ENCODE data around the gene MRPL49. TPM values are rescaled to one million over a fixed set of nuclear protein-coding genes. Genes with fewer than 3 reads are reported as not detected.

Gene MRPL49
- polyA plus RNA-seq, 1 donor from 2014 or later, result 80.5 TPM

DNA sequence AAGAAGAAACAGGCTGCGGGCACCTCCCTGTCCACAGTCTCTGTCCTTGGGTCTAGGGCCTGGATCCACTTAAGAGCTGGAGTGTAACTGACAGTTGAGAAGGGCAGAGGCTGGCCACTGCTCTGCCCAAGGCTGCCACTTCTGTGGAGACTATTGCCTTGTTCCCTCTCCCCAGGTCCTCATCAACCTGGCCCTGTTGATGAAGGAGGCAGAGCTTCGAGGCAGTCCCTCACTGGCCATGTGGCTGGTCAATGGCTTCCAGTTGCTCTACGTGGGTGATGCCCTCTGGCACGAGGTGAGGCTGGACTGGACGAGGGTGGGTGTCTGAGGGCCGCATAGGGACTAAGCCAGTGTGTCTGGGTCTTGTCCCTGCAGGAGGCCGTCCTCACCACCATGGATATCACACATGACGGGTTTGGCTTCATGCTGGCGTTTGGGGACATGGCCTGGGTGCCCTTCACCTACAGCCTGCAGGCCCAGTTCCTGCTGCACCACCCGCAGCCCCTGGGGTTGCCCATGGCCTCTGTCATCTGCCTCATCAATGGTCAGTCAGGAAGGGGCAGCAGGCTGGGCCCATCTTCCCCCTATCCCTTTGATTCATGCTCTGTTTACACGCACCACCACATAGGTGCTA, 7.5 kb upstream of the MRPL49 start:
- Histone ChIP-seq H3K9me2 (ENCODE audit: insufficient read depth, low read length) (no peaks in the 10 kb centered on the region), H3K9ac (ENCODE audit: low read length) (no peak overlapping the region), H3K27ac (ENCODE audit: low read length) (no peak overlapping the region), H2AFZ (ENCODE audit: low read depth, low read length) (no peak overlapping the region), H3K79me2 (replicated peaks; ENCODE audit: insufficient read depth, low read length) (peaks cover 23% of the 10 kb centered on the region), H3K9me3 (ENCODE audit: low read length) (no peaks in the 10 kb centered on the region), H3F3A (ENCODE audit: insufficient read depth, low read length, poor library complexity, severe bottlenecking) (no peaks in the 10 kb centered on the region), H3K27me3 (ENCODE audit: insufficient read depth, low read depth, low read length) (no peaks in the 10 kb centered on the region), H3K36me3 (ENCODE audit: insufficient read depth, low read length) (no peaks in the 10 kb centered on the region), H4K20me1 (ENCODE audit: insufficient read depth) (no peaks in the 10 kb centered on the region), H3K4me2 (ENCODE audit: low read length) (no peak overlapping the region), H3K4me3 (ENCODE audit: low read length) (no peak overlapping the region)
- TF ChIP-seq TAF1 (IDR thresholded peaks at IDR 0.05; ENCODE audit: low read depth) (no peak), POLR2AphosphoS5 (IDR thresholded peaks at IDR 0.05) (no peak), EZH2 (IDR thresholded peaks at IDR 0.05; ENCODE audit: borderline replicate concordance, insufficient read depth, low read length, poor library complexity, severe bottlenecking) (no peak), RAD21 (conservative IDR thresholded peaks at IDR 0.05) (no peak)
- TF ChIP-seq, protein P1, sequence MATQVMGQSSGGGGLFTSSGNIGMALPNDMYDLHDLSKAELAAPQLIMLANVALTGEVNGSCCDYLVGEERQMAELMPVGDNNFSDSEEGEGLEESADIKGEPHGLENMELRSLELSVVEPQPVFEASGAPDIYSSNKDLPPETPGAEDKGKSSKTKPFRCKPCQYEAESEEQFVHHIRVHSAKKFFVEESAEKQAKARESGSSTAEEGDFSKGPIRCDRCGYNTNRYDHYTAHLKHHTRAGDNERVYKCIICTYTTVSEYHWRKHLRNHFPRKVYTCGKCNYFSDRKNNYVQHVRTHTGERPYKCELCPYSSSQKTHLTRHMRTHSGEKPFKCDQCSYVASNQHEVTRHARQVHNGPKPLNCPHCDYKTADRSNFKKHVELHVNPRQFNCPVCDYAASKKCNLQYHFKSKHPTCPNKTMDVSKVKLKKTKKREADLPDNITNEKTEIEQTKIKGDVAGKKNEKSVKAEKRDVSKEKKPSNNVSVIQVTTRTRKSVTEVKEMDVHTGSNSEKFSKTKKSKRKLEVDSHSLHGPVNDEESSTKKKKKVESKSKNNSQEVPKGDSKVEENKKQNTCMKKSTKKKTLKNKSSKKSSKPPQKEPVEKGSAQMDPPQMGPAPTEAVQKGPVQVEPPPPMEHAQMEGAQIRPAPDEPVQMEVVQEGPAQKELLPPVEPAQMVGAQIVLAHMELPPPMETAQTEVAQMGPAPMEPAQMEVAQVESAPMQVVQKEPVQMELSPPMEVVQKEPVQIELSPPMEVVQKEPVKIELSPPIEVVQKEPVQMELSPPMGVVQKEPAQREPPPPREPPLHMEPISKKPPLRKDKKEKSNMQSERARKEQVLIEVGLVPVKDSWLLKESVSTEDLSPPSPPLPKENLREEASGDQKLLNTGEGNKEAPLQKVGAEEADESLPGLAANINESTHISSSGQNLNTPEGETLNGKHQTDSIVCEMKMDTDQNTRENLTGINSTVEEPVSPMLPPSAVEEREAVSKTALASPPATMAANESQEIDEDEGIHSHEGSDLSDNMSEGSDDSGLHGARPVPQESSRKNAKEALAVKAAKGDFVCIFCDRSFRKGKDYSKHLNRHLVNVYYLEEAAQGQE (IDR thresholded peaks at IDR 0.05; ENCODE audit: borderline replicate concordance), result no peak
- TF ChIP-seq, protein P2, sequence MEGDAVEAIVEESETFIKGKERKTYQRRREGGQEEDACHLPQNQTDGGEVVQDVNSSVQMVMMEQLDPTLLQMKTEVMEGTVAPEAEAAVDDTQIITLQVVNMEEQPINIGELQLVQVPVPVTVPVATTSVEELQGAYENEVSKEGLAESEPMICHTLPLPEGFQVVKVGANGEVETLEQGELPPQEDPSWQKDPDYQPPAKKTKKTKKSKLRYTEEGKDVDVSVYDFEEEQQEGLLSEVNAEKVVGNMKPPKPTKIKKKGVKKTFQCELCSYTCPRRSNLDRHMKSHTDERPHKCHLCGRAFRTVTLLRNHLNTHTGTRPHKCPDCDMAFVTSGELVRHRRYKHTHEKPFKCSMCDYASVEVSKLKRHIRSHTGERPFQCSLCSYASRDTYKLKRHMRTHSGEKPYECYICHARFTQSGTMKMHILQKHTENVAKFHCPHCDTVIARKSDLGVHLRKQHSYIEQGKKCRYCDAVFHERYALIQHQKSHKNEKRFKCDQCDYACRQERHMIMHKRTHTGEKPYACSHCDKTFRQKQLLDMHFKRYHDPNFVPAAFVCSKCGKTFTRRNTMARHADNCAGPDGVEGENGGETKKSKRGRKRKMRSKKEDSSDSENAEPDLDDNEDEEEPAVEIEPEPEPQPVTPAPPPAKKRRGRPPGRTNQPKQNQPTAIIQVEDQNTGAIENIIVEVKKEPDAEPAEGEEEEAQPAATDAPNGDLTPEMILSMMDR (IDR thresholded peaks at IDR 0.05; ENCODE audit: poor library complexity, severe bottlenecking), result no peak

DNA sequence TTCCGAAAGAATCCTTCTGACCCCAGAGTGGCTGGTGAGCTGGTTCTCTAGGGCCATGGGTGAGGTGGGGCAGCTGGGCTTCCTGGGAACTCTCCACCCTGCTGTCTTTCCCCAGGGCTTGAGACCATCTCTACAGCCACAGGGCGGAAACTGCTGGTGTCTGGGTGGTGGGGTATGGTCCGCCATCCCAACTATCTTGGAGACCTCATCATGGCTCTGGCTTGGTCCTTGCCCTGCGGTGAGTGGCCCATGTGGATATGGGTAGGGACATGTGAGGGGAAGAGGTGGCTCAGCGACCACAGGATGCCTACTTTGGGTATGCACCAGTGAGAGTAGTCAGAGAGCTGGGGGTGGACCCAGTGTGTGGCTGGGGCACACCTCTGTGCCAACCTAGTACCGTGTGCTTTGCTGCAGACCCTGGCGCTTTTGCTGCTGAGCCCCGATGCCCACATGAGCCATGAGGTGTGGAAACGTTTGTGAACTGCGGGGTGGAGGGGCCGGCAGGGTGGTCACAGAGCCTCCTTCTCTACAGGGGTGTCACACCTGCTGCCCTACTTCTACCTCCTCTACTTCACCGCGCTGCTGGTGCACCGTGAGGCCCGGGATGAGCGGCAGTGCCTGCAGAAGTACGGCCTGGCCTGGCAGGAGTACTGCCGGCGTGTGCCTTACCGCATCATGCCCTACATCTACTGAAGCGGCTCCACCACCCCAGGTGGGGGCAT, 6.6 kb upstream of the MRPL49 start:
- Histone ChIP-seq H3F3A (ENCODE audit: insufficient read depth, low read length, poor library complexity, severe bottlenecking) (no peaks in the 10 kb centered on the region), H2AFZ (ENCODE audit: low read depth, low read length) (no peak overlapping the region), H3K4me3 (ENCODE audit: low read length) (peak overlapping the region; percentile 97), H3K4me2 (ENCODE audit: low read length) (no peak overlapping the region), H3K27ac (ENCODE audit: low read length) (no peak overlapping the region), H3K36me3 (ENCODE audit: insufficient read depth, low read length) (peaks cover 3% of the 10 kb centered on the region), H3K27me3 (ENCODE audit: insufficient read depth, low read depth, low read length) (no peaks in the 10 kb centered on the region), H4K20me1 (ENCODE audit: insufficient read depth) (no peaks in the 10 kb centered on the region), H3K9me3 (ENCODE audit: low read length) (no peaks in the 10 kb centered on the region), H3K9ac (ENCODE audit: low read length) (no peak overlapping the region), H3K9me2 (ENCODE audit: insufficient read depth, low read length) (no peaks in the 10 kb centered on the region), H3K79me2 (replicated peaks; ENCODE audit: insufficient read depth, low read length) (peaks cover 27% of the 10 kb centered on the region)
- TF ChIP-seq POLR2AphosphoS5 (IDR thresholded peaks at IDR 0.05) (peak; percentile 28), EP300 (conservative IDR thresholded peaks at IDR 0.05; ENCODE audit: poor library complexity, severe bottlenecking) (no peak)
